ENCODE measurements around the gene PRR5. TPM values are rescaled to one million over a fixed set of nuclear protein-coding genes. Genes with fewer than 3 reads are reported as not detected.
"Not testable (repeated sequence)": the region's sequence is repeated elsewhere in the genome, so short reads cannot be mapped to it uniquely, and the experiment has no call there.

PRR5 gene
- total RNA-seq, 2 donors from 2014 or later: 27.8 to 32.5 TPM

GRCh38 chr22:44670220-44670988 is 31.6 kb upstream of the PRR5 start:
- DNase-seq (no peak), ATAC-seq (no peak)
- intact Hi-C loops (cut with DNase I, micrococcal nuclease): no loop called here

GRCh38 chr22:44671742-44672141 is 30.3 kb upstream of the PRR5 start:
- DNase-seq: no peak
- ATAC-seq: no peak
- intact Hi-C loops (cut with DNase I, micrococcal nuclease): no loop called here

GRCh38 chr22:44672632-44673031 is 29.4 kb upstream of the PRR5 start:
- ATAC-seq (no peak), DNase-seq (no peak)
- intact Hi-C loops (cut with DNase I, micrococcal nuclease): no loop called here

GRCh38 chr22:44673406-44673805 is 28.6 kb upstream of the PRR5 start:
- DNase-seq (no peak), ATAC-seq (no peak)
- intact Hi-C loops (cut with DNase I, micrococcal nuclease): no loop called here

- ATAC-seq; intact Hi-C loops (cut with DNase I, micrococcal nuclease); DNase-seq: not testable (repeated sequence)
Measured at GRCh38 chr22:44676066-44676440, 26.0 kb upstream of the PRR5 start.

GRCh38 chr22:44676441-44677352 is 25.3 kb upstream of the PRR5 start:
- intact Hi-C loops (cut with DNase I, micrococcal nuclease): no loop called here
- ATAC-seq: peak; percentile 94
- DNase-seq: peak; percentile 74 to 84

GRCh38 chr22:44677353-44677840 is 24.6 kb upstream of the PRR5 start:
- intact Hi-C loops (cut with DNase I, micrococcal nuclease): no loop called here
- ATAC-seq (no peak), DNase-seq (no peak)

GRCh38 chr22:44677871-44678555 is 24.0 kb upstream of the PRR5 start:
- intact Hi-C loops (cut with DNase I, micrococcal nuclease): no loop called here
- ATAC-seq: no peak
- no peak for DNase-seq

GRCh38 chr22:44678556-44679305 is 23.3 kb upstream of the PRR5 start:
- ATAC-seq (no peak), DNase-seq (no peak)
- intact Hi-C loops (cut with DNase I, micrococcal nuclease): no loop called here

- intact Hi-C loops (cut with DNase I, micrococcal nuclease); ATAC-seq; DNase-seq: not testable (repeated sequence)
Measured at GRCh38 chr22:44679306-44679647, 22.7 kb upstream of the PRR5 start.

- DNase-seq (no peak), ATAC-seq (no peak)
- intact Hi-C loops (cut with DNase I, micrococcal nuclease): no loop called here
Measured at GRCh38 chr22:44680058-44680457, 21.9 kb upstream of the PRR5 start.

GRCh38 chr22:44680481-44680894 is 21.5 kb upstream of the PRR5 start:
- intact Hi-C loops (cut with DNase I, micrococcal nuclease): no loop called here

GRCh38 chr22:44682556-44683168 is 19.3 kb upstream of the PRR5 start:
- intact Hi-C loops (cut with DNase I, micrococcal nuclease): no loop called here
- ATAC-seq (no peak), DNase-seq (no peak)

More at GRCh38 chr22:44680481-44680894, 21.5 kb upstream of the PRR5 start:
- no peak for ATAC-seq
- no peak for DNase-seq

GRCh38 chr22:44683237-44683636 is 18.8 kb upstream of the PRR5 start:
- DNase-seq (no peak), ATAC-seq (no peak)
- intact Hi-C loops (cut with DNase I, micrococcal nuclease): no loop called here

GRCh38 chr22:44683881-44684280 is 18.1 kb upstream of the PRR5 start:
- ATAC-seq (no peak), DNase-seq (no peak)
- intact Hi-C loops (cut with DNase I, micrococcal nuclease): no loop called here

GRCh38 chr22:44684506-44685383 is 17.3 kb upstream of the PRR5 start:
- intact Hi-C loops (cut with DNase I, micrococcal nuclease): no loop called here
- DNase-seq (peak; percentile 81 to 88), ATAC-seq (peak; percentile 92)

GRCh38 chr22:44685384-44686056 is 16.5 kb upstream of the PRR5 start:
- intact Hi-C loops (cut with DNase I, micrococcal nuclease): no loop called here
- peak; percentile 71 to 82 for DNase-seq
- peak; percentile 81 for ATAC-seq

Measured in left colon (tissue), 2 donors.